Measurements from ENCODE around the gene LEP. TPM values are rescaled to one million over a fixed set of nuclear protein-coding genes. Genes with fewer than 3 reads are reported as not detected.

LEP gene
- total and polyA plus RNA-seq, 9 of the 15 experiments (the other 6 are each of a cell fraction or from before 2014, with no cell fraction given) = not detected

DNA sequence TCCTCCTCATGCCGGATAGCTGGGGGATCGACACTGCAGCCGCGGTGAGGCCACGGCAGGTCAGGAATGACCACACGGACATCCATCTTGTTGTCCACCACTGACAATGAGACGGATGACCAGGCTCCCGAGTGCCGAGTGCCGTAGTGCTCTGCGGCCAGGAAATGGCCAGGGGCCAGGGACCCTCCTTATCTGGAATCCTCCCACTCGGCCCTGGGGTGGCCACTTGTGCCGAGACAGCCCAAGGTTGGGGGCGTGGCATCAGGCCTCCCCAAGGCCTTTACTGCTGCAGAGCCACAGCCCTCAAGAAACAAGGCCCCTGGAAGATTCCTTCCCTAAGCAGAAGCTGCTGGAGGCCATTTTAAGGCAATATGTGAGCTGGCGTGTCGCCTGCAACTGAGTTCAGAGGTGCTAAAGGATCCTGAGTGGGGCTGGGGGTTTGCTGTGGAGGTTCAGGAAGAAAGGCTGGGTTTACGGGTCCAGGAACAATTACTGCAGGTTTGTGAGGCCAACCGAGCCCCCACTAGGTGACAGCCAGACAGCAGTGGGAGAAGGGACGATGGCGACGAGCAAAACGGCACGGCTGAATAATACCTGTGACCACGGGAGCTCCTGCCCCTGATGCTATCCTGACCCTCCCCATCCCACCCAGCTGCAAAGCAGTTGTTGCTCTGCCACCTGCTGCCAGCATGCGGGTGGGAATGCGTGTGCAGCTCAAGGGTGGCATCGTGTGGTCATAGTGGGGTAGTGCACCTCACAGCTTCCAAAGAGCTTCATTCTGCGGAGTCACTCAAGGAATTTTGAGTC is 31.6 kb upstream of the LEP start (continued):
- TF ChIP-seq, protein P1, sequence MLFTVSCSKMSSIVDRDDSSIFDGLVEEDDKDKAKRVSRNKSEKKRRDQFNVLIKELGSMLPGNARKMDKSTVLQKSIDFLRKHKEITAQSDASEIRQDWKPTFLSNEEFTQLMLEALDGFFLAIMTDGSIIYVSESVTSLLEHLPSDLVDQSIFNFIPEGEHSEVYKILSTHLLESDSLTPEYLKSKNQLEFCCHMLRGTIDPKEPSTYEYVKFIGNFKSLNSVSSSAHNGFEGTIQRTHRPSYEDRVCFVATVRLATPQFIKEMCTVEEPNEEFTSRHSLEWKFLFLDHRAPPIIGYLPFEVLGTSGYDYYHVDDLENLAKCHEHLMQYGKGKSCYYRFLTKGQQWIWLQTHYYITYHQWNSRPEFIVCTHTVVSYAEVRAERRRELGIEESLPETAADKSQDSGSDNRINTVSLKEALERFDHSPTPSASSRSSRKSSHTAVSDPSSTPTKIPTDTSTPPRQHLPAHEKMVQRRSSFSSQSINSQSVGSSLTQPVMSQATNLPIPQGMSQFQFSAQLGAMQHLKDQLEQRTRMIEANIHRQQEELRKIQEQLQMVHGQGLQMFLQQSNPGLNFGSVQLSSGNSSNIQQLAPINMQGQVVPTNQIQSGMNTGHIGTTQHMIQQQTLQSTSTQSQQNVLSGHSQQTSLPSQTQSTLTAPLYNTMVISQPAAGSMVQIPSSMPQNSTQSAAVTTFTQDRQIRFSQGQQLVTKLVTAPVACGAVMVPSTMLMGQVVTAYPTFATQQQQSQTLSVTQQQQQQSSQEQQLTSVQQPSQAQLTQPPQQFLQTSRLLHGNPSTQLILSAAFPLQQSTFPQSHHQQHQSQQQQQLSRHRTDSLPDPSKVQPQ (CRISPR knock-in tag; IDR thresholded peaks at IDR 0.05; ENCODE audit: borderline replicate concordance) = no peak
- TF ChIP-seq PHF20 (IDR thresholded peaks at IDR 0.05; ENCODE audit: partially characterized antibody) = no peak
- TF ChIP-seq MIER1 (IDR thresholded peaks at IDR 0.05; ENCODE audit: low read depth) = no peak
- TF ChIP-seq, protein P2, sequence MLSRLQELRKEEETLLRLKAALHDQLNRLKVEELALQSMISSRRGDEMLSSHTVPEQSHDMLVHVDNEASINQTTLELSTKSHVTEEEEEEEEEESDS (CRISPR knock-in tag; IDR thresholded peaks at IDR 0.05) = no peak
- TF ChIP-seq NELFE (IDR thresholded peaks at IDR 0.05; ENCODE audit: insufficient read depth, insufficient read length) = no peak
- no peak for TF ChIP-seq PHTF2 (CRISPR knock-in tag; IDR thresholded peaks at IDR 0.05)
- TF ChIP-seq STAT5B (CRISPR knock-in tag; IDR thresholded peaks at IDR 0.05) = no peak
- TF ChIP-seq ZNF134 (CRISPR knock-in tag; conservative IDR thresholded peaks at IDR 0.05) = no peak
- TF ChIP-seq SRSF1 (IDR thresholded peaks at IDR 0.05; ENCODE audit: low read depth, low read length) = no peak
- TF ChIP-seq ZNF263 (CRISPR knock-in tag; IDR thresholded peaks at IDR 0.05; ENCODE audit: borderline replicate concordance) = peak; percentile 67
- TF ChIP-seq CXXC5 (CRISPR knock-in tag; IDR thresholded peaks at IDR 0.05) = no peak
- no peak for TF ChIP-seq SNRNP70 (optimal IDR thresholded peaks at IDR 0.05; ENCODE audit: low read depth, low read length)
- no peak for TF ChIP-seq ZNF586 (CRISPR knock-in tag; conservative IDR thresholded peaks at IDR 0.05)
- TF ChIP-seq NCOR1 (IDR thresholded peaks at IDR 0.05) = no peak
- no peak for TF ChIP-seq SIRT6 (IDR thresholded peaks at IDR 0.05; ENCODE audit: low read depth, low read length)
- TF ChIP-seq PTTG1 (tag; IDR thresholded peaks at IDR 0.05; ENCODE audit: low read depth) = no peak
- TF ChIP-seq BRF1 (IDR thresholded peaks at IDR 0.05; ENCODE audit: borderline replicate concordance, extremely low read depth, insufficient read length) = no peak
- TF ChIP-seq ZNF584 (CRISPR knock-in tag; IDR thresholded peaks at IDR 0.05; ENCODE audit: low read depth) = no peak
